ENCODE measurements around the gene LSM7. TPM values are rescaled to one million over a fixed set of nuclear protein-coding genes. Genes with fewer than 3 reads are reported as not detected.
"Not testable (repeated sequence)": the region's sequence is repeated elsewhere in the genome, so short reads cannot be mapped to it uniquely, and the experiment has no call there.

Gene LSM7
- polyA plus RNA-seq, 5 donors: 89.7 to 151 (median 99.2) TPM

DNA sequence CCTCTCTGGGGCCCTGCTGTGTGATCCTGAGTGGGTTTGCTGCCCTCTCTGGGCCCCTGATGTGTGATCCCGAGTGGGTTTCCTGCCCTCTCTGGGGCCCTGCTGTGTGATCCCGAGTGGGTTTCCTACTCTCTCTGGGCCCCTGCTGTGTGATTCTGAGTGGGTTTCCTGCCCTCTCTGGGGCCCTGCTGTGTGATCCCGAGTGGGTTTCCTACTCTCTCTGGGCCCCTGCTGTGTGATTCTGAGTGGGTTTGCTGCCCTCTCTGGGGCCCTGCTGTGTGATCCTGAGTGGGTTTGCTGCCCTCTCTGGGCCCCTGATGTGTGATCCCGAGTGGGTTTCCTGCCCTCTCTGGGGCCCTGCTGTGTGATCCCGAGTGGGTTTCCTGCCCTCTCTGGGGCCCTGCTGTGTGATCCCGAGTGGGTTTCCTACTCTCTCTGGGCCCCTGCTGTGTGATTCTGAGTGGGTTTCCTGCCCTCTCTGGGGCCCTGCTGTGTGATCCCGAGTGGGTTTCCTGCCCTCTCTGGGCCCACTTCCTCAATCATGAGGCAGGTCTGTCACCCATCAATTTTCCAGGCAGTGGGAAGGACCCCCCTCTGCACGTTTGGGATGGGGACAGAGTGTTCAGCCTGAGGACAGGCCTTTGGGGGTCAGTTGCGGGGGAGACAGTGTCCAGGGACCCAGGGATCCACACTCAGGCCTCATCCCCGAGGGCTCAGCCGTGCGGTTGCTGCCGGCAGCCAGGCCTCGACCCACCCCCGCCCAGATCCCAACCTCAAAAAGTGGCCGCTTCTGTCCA lies 46.9 kb downstream of the LSM7 start:
- DNase-seq: not testable (repeated sequence)

- no peak for DNase-seq
Measured at GRCh38 chr19:2280633-2281264, 47.6 kb downstream of the LSM7 start.

DNA sequence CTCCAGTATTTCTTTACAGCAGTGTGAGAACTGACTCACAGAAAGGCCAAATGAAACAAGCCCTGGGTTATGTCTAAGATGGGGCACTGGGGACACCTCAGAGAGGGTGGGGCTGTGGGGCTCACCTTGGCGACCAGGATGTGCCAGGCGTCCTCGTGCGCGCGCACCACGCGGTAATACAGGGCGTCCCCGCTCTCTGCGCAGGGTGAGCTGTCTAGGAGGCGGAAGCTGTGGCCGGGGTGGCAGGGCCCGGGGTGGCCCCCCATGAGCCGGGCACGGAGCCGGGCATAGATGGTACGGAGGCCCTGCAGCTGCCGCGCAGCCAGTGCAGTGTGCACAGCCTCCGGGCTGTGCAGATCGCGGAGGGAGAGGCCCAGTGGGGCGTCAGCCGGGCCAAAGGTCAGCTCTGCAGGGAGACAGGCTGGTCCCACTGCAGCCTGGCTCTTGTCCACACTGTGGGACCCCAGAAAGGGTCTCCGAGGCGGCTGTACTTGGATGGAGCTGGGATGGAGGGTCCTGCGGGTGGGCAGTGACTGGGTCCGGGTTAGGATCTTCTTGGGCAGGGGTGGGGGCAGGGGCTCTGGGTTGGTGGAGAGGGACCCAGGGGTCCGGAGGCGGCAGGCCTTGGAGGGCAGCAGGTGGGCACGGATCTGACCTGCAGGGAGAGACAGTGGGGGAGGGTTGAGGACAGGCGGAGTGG lies 49.8 kb downstream of the LSM7 start:
- DNase-seq: no peak

DNA sequence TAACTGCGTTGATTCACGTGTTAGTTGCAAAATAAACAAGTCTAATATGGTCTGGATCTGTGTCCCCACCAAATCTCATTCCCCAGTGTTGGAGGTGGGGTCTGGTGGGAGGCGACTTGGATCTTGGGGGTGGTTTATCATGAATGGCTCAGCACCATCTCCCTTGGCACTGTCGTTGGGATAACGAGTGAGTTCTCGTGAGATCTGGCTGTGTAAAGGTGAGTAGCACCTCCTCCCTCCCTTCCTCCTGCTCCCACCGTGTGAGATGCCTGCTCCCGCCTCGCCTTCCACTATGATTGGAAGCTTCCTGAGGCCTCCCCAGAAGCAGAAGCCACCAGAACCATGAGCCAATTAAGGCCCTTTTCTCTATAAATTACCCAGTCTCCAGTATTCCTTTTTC lies 51.2 kb downstream of the LSM7 start:
- DNase-seq: no peak

DNA sequence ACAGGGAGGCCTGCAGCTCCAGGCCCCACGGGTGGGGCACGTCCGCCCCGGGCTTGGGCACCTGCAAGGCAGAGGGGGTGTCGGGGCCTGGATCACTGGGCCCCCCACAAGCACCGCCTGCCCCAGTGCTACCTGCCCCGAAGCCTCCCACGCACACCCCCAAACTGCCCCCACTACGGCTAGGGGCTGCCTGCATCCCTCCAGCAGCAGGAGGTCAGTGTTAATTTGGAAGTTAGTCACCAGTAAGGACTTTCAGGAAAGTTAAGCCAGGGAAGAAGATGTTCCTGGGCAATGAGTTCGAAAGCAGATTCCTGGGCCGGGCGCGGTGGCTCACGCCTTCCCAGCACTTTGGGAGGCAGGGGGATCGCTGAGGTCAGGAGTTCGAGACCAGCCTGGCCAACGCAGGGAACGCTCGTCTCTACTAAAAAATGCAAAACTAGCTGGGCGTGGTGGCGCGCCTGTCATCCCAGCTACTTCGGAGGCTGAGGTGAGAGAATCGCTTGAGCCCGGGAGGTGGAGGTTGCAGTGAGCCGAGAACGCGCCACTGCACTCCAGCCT lies 51.9 kb downstream of the LSM7 start:
- DNase-seq: no peak

DNA sequence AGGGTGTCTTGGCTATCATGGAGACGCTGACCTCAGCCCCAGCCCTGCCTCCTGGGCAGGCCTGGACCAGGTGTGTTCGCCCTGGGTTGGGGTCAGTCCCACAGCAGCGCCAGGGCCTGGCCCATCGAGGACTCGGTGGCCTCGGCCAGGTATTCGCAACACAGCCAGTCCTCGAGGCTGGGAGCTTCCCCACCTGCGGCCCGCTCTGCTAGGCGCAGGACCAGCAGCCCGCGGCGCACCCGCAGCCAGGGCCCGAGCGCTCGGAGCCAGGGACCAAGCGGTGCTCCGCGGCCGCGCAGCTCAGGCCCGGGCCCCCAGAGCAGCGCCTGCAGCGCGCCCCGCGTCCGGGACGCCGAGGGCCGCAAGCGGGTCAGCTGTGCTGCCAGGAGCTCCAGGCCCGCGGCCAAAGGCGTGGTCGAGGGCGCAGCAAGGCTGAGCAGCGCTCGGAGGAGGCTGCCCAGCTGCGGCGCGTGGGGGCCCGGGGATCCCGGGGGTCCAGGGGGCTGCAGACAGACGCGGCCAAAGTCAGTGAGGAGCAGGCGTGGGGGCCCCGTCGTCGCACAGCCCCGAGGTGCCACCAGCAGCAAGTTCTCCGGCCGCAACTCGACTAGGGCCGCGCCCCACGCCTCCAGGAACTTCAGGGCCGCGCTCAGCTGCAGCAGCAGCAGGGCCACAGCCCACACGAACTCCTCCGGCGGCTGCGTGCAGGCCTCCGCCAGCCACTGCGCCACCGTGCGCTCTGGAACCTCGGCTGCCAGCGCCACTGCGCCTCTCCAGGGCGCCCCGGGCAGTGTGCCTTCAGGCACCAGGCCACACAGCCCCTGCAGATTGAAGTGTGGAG lies 52.6 kb downstream of the LSM7 start:
- no peak for DNase-seq

- peak in 1 of 2 donors; percentile 52 for DNase-seq
Measured at GRCh38 chr19:2274931-2275535, 53.4 kb downstream of the LSM7 start.

DNA sequence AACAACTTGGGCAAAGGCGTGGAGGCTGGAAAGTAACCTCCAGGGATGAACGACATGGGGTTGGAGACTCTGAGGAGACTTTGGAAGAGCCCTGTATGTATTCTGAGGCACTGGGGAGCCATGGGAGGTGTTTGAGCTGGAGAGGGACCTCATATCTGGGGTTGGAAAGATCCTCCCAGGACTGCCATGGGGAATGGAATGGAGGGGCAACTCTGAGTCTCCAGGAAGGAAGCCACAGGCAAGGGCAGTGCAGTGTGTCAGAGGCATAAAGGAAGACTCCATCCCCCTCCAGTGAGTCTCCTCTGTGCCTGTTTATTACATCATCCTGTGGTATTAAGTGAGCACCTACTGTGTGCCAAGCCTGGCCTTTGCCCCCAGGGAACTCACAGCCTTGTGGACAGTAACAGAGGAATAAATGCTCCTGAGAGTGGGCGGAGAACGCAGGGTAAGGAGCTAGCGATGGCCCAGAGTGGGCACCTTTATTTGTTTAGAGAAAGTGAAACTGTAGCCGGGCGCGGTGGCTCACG lies 54.1 kb downstream of the LSM7 start:
- no peak for DNase-seq

- peak; percentile 66 for DNase-seq
Measured at GRCh38 chr19:2273356-2274184, 54.8 kb downstream of the LSM7 start.

Other genes starting within 250 kb of the LSM7 start
- gene MOB3A, start 232.3 kb downstream of the LSM7 start, polyA plus RNA-seq (ENCODE audit: insufficient read depth in 1 of 5, insufficient read length in 5 of 5, low replicate concordance in 1 of 5): 10 to 100 TPM; 17.5 to 31.4 (median 24.1) TPM
- gene IZUMO4, start 231.7 kb downstream of the LSM7 start, polyA plus RNA-seq (ENCODE audit: insufficient read depth in 1 of 5, insufficient read length in 5 of 5, low replicate concordance in 1 of 5): 1 to 10 TPM; 5.5 to 7.2 (median 6.2) TPM
- gene AP3D1, start 177.0 kb downstream of the LSM7 start, polyA plus RNA-seq (ENCODE audit: insufficient read depth in 1 of 5, insufficient read length in 5 of 5, low replicate concordance in 1 of 5): 10 to 100 TPM; 56.7 to 90.8 (median 67.7) TPM
- 10 to 100 TPM; 17.0 to 22.3 (median 19.2) TPM for gene DOT1L, start 164.7 kb downstream of the LSM7 start, polyA plus RNA-seq (ENCODE audit: insufficient read depth in 1 of 5, insufficient read length in 5 of 5, low replicate concordance in 1 of 5)
- 10 to 100 TPM; 39.5 to 76.7 (median 50.7) TPM for gene PLEKHJ1, start 92.3 kb downstream of the LSM7 start, polyA plus RNA-seq (ENCODE audit: insufficient read depth in 1 of 5, insufficient read length in 5 of 5, low replicate concordance in 1 of 5)
- gene SF3A2, start 91.8 kb downstream of the LSM7 start, polyA plus RNA-seq (ENCODE audit: insufficient read depth in 1 of 5, insufficient read length in 5 of 5, low replicate concordance in 1 of 5): 10 to 100 TPM; 49.2 to 98.0 (median 68.6) TPM
- 1 to 10 TPM; 1.1 to 5.2 (median 2.9) TPM for gene AMH, start 79.3 kb downstream of the LSM7 start, polyA plus RNA-seq (ENCODE audit: insufficient read depth in 1 of 5, insufficient read length in 5 of 5, low replicate concordance in 1 of 5)
- gene JSRP1, start 72.2 kb downstream of the LSM7 start, polyA plus RNA-seq (ENCODE audit: insufficient read depth in 1 of 5, insufficient read length in 5 of 5, low replicate concordance in 1 of 5): 1 to 10 TPM in 1 of 5 donors, under 1 TPM in 3, not detected in 1; 0.29 to 6.3 (median 0.53) TPM
- under 1 TPM in 4 of 5 donors, not detected in 1; 0.11 to 0.22 (median 0.18) TPM for gene PEAK3, start 46.4 kb downstream of the LSM7 start, polyA plus RNA-seq (ENCODE audit: insufficient read depth in 1 of 5, insufficient read length in 5 of 5, low replicate concordance in 1 of 5)
- under 1 TPM in 3 of 5 donors, not detected in 2; 0.08 to 0.16 (median 0.08) TPM for gene LINGO3, start 20.4 kb downstream of the LSM7 start, polyA plus RNA-seq (ENCODE audit: insufficient read depth in 1 of 5, insufficient read length in 5 of 5, low replicate concordance in 1 of 5)
- gene SPPL2B, start 98 bp upstream of the LSM7 start, polyA plus RNA-seq (ENCODE audit: insufficient read depth in 1 of 5, insufficient read length in 5 of 5, low replicate concordance in 1 of 5): 100 to 1,000 TPM in 1 of 5 donors, 10 to 100 TPM in 4; 45.4 to 107 (median 76.0) TPM
- under 1 TPM; 0.24 to 0.91 (median 0.52) TPM for gene TMPRSS9, start 31.7 kb upstream of the LSM7 start, polyA plus RNA-seq (ENCODE audit: insufficient read depth in 1 of 5, insufficient read length in 5 of 5, low replicate concordance in 1 of 5)
- 100 to 1,000 TPM in 1 of 5 donors, 10 to 100 TPM in 4; 48.1 to 108 (median 65.5) TPM for gene TIMM13, start 99.0 kb upstream of the LSM7 start, polyA plus RNA-seq (ENCODE audit: insufficient read depth in 1 of 5, insufficient read length in 5 of 5, low replicate concordance in 1 of 5)
- 10 to 100 TPM; 58.1 to 83.0 (median 63.9) TPM for gene LMNB2, start 128.4 kb upstream of the LSM7 start, polyA plus RNA-seq (ENCODE audit: insufficient read depth in 1 of 5, insufficient read length in 5 of 5, low replicate concordance in 1 of 5)
- 10 to 100 TPM in 3 of 5 donors, 1 to 10 TPM in 2; 8.1 to 17.1 (median 12.9) TPM for gene GADD45B, start 147.5 kb upstream of the LSM7 start, polyA plus RNA-seq (ENCODE audit: insufficient read depth in 1 of 5, insufficient read length in 5 of 5, low replicate concordance in 1 of 5)

Data from right lung (tissue), 5 donors.